Measurements from ENCODE around the gene ALDH1L1.

- TF ChIP-seq POLR2A (IDR thresholded peaks at IDR 0.05; ENCODE audit: low read depth, low read length) (no peak), POLR2AphosphoS5 (IDR thresholded peaks at IDR 0.05; ENCODE audit: low read depth, low read length) (no peak), TAF1 (IDR thresholded peaks at IDR 0.05; ENCODE audit: borderline replicate concordance, low read depth, low read length) (no peak)
Observed at GRCh38 chr3:126155280-126155640, 25.1 kb downstream of the ALDH1L1 start.
